ENCODE measurements around the gene TTLL9.

TTLL9 gene

DNA sequence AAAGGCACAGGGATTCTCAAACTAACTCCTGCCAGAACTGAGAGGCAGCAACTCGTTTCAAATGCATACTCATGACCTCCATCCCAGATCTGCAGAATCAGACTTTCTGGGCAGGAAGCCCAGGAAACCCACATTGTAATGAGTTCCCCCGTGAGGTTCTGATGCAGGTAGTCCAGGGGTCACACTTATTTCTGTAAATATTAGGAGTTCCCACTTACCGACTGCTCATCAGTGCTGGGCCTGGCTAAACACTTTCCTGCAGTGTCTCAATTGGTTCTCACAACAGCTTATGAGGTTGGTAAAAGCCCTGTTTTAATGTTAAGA is 11.7 kb upstream of the TTLL9 start:
- no peak for DNase-seq

DNA sequence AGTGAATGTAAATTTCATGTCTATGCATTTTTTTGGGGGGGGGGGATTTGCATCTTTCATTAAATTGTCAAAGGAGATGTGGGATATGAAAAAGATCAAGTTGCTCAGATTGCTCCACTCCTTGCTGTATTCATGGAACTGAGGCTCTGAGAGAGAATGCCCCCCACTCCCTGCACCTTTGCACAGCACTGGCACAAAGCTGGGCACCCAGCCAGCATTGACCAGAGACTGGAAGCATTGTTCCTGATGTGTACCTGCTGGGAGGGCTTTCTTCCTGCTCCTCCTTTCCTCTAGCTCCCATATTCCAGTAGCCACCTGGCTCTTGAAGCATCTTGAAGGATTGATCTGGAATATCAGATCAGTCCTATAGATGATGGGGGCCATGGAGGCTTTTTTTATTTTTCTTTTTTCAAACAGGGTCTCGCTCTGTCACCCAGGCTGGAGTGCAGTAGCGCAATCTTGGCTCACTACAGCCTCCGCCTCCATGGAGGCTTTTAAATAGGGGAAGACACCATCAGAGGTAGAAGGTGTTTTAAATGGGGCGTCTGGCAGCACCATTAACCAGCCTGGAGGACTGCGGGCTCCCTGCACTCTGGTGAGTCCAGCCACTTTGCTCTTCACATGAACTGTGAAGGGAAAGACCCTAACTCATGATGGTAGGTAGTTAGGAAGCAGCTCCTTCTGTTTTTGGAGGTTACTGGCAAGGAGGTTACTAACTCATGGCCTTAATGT is 11.0 kb upstream of the TTLL9 start:
- no peak for DNase-seq

- DNase-seq, result no peak
These were observed 10.4 kb upstream of the TTLL9 start for GRCh38 chr20:31859998-31860380.

GRCh38 chr20:31860390-31861134 is 9.9 kb upstream of the TTLL9 start:
- DNase-seq, result no peak

DNA sequence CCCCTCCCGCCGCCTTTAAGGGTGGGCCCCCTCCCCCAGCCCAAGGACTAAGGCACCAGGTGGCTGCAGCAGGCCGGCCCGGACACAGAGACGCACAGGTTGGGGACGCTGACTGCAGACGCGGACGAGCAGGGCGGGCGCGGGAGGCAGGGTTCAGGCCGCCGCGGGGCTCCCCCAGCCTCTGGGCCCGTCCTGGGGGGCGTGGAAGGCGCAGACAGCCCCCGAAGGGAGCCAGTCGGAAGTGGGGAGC is 9.4 kb upstream of the TTLL9 start:
- no peak for DNase-seq

DNA sequence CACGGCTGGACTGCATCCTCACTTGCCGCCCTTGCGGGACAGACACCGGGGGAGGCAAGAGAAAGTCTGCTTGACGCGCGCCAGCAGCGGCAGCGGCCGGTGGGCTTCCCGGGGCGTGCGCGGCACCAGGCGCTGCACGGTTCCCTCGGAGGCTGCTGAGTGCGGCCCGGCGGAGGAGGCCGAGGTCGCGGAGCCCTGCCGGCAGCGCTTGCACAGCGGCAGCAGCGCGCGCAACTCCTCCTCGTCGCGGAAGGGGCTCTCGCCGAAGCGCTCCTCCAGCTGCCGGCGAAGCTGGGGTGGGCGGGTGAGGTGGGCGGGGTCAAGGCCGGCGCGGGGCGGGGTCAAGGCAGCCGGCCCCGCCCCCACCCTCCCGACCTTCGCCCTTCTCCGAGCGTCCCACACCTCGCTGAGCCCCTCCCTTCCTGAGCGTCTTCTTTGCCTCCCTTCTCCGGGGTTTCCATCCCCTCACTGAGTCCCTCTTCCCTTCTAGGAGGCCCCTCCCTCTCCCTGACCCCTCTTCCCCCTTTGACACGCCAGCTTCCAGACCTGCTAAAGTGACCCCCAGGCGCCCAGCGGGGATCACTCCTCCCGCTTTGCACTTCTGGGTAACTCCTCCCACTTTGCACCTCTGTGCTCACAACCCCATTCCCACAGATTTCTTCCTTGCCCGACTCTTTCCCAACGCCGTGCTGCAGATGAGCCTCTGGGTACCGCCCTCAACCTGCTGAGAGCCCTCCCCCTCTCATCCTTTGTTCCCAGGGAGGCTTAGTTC is 8.9 kb upstream of the TTLL9 start:
- peak in 3 of 4 experiments; percentile 22 to 57 (median 29) for DNase-seq

- DNase-seq, result no peak
These were observed 8.3 kb upstream of the TTLL9 start for GRCh38 chr20:31862157-31862470.

- DNase-seq, result no peak
These were observed 7.9 kb upstream of the TTLL9 start for GRCh38 chr20:31862506-31862905.

DNA sequence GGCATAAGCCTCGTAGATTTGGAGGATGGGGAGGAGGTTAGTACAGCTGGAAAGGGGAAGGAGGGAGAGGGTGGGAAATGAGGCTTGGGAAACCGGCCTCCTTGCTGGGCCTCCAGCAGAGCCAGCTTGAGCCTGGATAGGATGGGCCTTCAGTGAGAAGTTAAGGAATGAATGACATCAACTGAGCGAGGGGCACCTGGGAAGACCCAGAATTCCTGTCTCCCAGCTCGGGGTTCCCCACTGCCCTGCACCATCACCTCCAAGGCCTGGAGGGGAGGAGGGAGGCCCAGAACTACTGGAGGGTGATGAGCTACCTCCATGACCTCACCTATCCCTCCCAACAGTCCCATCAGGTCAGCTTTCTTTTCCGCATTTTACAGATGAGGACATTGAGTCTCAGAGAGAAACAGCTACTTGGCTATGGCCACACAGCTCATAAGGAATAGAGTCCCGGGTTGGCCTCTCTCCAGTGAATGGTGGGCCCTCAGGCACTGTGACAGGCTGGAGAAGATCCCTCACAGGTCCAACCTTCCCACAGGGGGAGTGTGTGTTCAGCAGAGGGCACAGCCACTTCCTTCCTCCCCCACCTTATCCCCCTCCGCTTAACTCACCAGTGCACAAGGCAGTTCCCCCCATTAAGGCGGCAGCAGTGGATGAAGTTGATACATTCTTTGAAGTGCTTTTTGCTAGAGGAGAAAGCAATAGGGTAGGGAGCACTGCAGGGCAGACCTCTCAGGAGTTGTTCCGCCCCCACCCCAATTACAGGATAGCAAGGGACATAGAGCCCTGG is 6.9 kb upstream of the TTLL9 start:
- DNase-seq, result no peak

DNA sequence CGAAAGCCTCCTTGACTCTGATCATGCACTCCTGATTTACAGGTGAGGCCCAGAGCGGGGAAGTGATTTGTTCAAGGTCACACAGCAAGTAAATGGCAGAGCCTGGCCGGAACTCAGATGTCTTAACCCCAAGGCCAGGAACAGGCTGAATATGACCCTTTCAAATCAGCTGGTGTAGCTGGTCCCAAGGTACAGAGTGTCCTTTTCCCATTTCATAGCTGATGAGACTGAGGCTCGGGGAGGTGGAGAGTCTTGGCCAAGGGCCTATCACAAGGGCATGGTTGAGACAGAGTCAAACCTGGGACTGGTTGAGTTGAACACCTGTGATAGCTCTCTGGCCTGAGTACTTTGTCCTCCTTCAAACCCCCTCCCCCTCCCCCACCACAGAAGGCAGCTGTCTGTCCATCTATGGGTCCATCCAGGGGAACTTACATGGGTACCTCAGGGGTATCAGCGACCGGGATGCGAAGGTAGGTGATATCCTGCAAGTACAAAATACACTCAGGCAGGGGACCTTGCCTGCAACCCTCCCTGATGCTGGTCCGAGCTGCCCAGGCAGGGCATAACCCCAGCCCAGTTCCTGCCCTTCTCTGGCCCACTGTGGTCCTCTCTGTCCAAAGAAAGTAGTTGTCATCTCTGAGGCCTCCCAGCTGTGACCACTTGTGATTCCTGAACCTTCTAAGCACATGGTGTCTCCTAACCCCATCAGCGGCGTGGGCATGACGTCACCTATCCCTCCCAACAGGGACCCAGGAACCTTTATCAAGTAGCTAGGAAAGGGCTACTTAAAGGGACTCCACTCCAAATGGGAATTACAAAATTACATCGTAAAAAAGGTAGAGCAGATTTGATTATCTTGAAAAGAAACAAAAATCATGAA is 5.7 kb upstream of the TTLL9 start:
- DNase-seq, result no peak

- no peak for DNase-seq
These were observed 4.2 kb upstream of the TTLL9 start for GRCh38 chr20:31866221-31866620.

- DNase-seq, result no peak
These were observed 1.4 kb upstream of the TTLL9 start for GRCh38 chr20:31868853-31869672.

DNA sequence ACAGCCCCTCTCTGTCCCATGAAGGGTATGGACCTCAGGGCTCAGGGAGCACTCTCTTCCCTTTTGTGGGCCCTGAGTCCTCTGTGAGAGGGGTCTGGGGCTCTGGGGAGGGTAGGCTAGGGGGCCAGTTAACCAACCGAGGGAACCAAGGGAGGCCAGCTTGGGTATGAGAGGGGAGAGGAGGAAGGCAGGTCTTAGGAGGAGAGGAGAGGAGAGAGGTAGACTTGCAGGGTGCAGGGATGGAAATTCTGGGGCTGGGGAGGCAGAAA is 827 bp upstream of the TTLL9 start:
- no peak for DNase-seq

DNA sequence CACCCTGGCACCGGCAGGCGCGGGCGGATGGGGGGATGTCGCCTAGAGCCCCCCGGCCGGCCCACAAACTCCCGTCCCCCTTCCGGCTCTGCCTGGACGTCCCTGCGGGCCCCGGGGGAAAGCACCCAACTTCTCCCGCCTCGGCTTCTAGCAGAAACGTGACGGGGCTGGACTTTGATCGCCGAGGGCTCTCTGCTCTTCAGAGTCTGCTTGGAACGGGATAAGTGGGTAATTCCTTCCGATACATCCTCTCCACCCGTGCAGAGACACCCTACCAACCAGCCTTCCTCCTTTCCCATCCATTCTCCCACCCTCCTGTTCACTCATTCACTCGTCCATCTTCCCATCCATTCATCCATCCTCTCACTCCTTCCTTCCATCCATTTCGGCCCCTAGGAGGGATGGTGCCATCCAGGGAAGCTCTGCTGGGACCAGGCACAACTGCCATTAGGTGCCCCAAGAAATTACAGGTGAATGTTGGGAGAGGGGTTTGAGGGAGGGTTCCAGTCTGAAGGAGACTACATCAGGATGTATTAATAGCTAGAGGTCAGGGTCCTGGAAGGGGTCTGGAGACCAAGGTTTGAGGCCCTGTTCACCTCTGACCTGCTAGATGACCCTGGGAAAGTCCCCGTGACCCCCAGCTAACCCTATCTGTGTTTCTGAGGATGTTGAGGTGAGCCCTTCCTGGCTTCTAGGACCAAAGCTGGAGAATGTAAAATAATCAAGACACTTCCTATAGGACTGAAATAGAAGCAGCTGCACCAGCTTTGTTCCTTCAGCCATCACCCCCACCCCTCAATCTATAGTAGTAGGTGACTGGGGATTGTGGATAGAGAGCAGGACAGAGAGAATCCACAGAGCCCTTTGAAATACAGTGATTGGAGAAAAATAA is 538 bp downstream of the TTLL9 start:
- DNase-seq, result no peak

DNA sequence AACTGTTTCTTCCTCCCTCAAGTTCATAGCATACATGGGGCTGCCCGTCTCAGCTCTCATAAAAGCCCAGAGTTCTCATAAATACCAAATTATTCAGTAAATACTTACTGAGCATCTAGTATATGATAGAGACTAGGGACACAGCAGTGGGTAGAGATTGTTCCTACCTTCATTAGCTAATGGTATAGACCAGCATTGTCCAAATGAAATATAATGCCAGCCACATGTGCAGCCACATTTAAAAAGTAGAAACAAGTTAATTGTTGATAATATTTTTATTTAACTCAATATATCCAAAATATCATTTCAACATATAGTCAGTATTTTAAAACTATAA is 1.2 kb downstream of the TTLL9 start:
- DNase-seq, result no peak

- DNase-seq, result no peak
These were observed 2.0 kb downstream of the TTLL9 start for GRCh38 chr20:31872406-31872805.

- DNase-seq, result no peak
These were observed 5.2 kb downstream of the TTLL9 start for GRCh38 chr20:31875671-31876070.

GRCh38 chr20:31877684-31878083 is 7.2 kb downstream of the TTLL9 start:
- no peak for DNase-seq

DNA sequence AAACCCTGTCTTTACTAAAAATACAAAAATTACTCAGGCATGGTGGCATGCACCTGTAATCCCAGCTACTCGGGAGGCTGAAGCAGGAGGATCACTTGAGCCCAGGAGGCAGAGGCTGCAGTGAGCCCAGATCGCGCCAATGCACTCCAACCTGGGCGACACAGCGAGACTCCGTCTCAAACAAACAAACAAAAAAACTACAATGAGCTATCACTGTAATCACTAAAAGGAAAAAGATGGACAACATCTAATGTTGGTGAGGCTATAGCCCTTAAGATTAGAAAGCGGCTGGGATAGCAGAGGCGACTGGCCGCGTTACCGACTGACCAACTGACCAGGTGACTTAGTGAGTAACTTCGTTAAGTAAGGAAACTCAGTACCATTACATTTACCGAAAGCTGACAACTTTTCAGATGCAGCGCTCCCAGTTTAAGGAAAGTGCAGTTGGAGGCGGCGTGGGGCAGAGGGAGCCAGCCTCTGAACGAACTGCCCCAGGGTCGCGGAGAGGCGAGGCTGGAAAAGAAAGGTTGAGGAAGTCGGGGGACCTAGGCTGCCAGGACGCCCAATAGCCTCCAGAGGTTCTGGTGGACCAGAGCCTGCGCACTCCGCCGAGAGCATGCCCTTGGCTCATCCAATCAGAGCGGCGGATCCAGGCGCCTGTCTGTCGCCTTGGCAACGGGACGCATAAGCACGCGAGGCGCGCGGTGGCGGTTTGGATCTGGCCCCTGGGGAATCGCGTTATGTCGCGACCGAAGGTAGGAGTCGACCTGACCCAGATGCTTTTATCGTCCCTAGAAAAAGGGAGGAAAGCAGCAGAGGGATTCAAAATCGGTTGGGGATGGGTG is 8.9 kb downstream of the TTLL9 start:
- DNase-seq, result peak; percentile 53 to 63 (median 54)

DNA sequence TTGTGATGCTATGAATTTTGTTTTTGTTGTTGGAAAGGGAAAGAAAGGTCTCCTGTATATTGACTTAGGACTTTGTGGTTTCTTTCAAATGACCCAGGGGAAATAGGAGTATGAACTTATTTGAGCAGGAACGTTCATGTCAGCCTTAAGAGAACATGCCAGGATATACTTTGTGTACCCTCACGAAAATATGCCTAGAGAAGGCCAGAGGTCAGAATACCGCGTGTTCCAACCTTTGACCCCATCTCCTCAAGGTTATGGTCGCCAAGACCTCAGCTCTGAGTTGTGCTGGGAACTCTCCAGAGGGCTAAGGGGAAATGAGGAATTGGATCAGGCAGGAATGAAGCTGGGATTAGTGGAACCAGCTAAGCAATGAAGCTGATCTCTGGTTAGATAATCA is 11.5 kb downstream of the TTLL9 start:
- DNase-seq, result no peak
